SK-N-MC (cell line): Measurements from ENCODE around the gene TRIML2.

Experiments used
- FOXP2 ChIP-seq: optimal IDR thresholded peaks from 2 replicates; pipeline ENCODE3; 2011; ENCODE audit warnings: mild to moderate bottlenecking, moderate library complexity; ENCODE audit not compliant: insufficient read depth; ENCODE audit errors: extremely low read length, control extremely low read depth
- POLR2AphosphoS5 ChIP-seq: IDR thresholded peaks from 2 replicates; pipeline ENCODE4 v1.6.1; 2012; ENCODE audit warnings: mild to moderate bottlenecking, low read depth, low read length, borderline replicate concordance

DNA sequence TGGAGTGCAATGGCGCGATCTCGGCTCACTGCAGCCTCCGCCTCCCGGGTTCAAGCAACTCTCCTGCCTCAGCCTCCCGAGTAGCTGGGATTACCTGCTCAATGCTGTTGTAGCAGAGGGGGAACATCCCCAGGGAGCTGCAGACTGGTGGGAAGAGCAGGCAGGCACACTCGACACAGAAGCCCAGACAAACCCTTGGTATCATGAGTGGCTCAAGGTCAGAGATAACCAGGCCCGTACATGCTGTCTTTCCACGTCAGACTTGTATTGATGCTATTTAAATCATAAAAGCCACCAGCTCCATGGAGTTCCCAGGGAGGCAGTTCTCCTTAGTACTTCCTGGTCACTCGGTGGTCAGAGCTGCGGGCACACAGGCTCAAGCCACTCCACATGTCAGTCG is 33.2 kb downstream of the TRIML2 start:
- TF ChIP-seq POLR2AphosphoS5 (no peak), FOXP2 (no peak)
